ENCODE results near the gene TBL2.
"Not testable (repeated sequence)": the region's sequence is repeated elsewhere in the genome, so short reads cannot be mapped to it uniquely, and the experiment has no call there.

Gene TBL2

DNA sequence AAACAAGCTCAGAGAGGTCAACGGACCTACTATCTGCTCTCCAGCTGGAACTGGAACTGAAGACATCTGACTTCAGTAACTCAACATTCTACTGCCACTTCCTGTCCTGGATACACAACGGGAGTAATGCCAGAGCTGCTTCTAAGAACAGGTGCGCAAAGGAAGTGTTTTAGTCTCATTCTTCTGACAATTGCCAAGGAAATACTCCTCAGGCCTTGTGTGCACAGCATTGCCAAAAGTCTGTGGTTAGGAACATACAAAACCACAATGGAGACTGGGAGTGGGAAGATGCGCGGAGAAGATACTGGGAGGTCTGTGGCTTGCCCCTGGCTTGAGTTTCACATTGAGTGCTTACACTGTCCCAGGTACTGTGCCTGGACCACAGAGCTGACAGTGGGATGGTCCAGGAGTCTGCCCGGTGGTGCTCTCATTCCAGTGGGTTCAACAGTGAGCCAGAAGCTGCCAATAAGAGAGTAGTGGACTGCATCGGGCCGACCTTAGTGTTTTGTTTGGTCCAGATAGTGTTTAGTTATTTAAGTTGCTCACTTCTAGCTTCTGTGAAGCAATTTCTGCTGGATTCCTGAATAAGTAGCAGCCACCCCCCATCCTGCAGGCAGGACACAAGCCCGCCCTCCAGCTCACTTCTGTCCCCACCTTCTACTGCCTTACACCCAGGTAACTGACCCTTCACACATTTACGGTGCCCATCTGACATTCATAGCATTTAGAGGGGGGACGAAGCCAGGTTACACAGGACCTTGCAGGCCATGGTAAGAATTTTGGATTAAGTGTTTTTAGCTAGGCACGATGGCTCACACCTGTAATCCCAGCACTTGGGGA lies 10.3 kb downstream of the TBL2 start:
- DNase-seq: no peak

DNA sequence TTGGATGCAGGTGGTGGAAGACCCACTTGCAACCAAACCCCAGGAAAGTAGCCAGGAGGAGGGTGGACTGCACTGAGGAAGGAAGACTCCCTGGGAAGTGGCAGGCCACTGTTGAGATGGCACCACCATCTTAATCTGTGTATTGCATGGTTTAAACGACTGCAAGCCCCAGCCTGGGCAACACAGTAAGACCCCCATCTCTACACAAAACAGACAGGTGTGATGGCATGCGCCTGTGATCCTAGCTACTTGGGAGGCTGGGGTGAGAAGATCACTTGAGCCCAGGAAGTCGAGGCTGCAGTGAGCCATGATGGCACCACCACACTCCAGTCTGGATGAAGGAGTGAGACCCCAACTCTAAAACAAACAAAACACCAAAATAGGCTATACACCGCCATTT lies 11.2 kb downstream of the TBL2 start:
- DNase-seq: no peak

DNA sequence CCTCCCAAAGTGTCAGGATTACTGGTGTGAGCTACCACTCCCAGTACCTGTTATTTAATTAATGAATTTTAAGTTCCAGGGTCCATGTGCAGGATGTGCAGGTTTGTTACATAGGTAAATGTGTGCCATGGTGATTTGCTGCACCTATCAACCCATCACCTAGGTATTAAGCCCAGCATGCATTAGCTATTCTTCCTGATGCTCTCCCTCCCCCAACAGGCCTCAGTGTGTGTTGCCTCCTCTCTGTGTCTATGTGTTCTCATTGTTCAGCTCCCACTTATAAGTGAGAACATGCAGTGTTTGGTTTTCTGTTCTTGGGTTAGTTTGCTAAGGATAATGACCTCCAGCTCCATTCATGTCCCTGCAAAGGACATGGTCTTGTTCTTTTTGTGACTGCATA lies 11.9 kb downstream of the TBL2 start:
- DNase-seq: not testable (repeated sequence)

DNA sequence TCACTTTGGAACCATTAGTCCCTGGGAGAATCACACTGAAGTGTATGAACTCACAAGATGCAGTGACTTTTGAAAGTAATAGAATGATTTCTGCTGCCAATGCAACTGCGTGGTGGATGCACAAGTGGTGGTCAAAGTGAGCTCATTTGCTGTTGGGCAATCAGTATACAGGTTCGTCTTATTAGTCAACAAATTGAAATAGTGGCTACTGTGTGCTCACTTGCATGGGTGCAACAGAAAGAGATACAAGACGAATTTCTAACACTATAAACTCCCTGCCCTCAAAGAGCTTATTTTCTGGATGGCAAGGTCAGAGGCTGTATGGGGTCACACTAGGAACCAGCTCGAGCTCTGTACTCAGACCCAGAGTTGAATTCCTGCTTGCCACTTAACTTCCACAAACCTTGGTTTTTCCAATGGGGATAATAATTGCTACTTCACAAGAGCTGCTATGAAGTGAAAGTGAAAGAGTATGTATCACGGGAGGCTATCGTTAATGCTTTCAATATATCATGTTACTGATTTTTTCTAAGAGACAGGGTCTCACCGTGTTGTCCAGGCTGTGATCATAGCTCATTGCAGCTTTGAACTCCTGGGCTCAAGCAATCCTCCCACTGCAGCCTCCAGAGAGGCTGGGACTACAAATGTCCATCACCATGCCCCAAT lies 12.6 kb downstream of the TBL2 start:
- no peak for DNase-seq

DNA sequence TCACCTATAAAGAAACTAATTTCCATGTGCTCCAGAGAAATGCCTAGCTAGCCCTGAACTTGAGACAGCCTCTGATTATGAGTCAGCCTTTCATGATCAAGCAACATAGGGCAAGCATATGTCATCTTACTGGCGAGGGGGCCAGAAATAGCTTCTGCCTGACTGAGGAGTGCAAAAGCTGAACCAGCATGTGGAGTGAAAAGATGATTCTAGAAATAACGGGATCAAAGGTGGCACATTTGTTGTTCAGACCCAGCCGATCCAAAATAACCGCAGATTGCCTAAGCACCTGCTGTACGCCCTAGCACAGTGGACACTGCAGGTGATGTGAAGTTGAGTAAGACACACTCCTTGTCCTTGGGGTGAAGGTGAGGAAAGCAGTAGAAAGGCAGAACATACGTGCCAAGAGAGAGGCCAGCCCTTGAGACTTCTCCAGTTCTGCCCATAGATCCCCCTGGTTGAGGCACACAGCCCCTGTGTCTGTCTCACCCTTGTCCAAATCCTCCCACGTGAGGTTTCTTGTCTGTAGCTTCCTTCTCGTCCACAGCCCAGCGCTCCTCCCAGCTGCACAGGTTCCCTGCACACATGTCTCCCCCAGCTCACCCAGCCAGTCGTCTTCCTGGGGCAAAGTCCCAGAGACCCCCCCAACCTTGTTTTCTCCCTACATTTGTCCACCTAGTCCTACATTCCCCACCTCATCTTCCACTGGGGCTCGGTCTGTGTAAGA lies 18.1 kb downstream of the TBL2 start:
- no peak for DNase-seq

DNA sequence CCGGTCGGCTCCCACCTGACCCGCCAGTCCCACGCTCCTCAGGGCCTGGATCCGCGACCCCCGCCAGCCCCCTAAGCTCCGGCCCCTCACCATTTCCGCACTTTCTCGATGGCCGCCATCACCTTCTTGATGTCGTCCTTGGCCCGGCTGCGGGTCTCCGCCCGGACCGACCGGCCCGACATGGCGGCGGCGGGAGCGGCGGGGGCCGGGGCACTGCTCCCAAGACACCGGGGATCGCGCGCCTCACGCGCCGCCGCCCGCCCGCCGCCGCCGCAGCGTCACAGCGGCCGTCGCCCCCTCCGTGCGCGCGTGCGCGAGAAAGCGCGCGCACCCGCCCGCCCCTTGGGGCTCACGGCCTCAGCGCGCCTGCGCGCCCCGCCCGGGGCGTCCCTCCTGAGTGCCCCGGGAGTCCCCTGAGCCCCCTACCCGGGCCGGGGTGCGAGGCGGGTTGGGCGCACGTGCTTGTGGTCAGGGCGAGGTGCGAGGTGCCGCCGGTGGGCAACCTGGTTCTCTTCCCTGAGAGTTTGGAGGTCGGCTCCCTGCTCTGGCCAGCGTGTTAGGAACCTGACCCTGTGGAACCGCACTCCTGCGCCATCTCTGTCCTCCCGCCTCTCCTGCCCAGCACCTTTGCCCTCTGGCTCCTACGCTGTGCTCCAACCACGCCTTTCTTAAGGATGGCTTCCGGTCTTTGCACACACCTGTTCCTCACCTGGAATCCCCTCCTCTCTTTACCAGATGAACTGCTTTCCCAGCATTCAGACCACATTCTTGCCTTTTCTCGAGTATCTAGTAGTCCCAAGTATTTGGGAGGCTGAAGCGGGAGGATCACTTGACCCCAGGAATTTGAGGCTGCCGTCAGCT lies 20.8 kb downstream of the TBL2 start, which contains the start of gene BCL7B:
BCL7B (minus strand) TSS at position 294 of the 861 bp plus-strand sequence; CDS start at position 182, 112 bp downstream.
- peak; percentile 78 for DNase-seq

DNA sequence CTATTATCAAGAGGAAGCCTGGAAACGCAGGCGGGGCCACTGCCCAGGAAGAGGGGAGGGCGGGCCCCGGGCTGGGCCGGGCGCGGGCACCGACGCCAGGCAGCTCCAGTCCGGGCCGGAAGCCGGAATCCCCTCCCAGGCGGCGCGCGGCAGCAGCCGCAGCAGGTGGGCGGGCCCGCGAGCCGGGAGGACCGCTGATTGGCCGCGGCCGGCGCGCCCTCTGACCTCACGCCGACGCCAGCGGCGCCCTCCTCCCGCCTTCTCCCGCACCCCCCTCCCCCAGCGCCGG lies 21.3 kb downstream of the TBL2 start:
- peak; percentile 95 for DNase-seq

DNA sequence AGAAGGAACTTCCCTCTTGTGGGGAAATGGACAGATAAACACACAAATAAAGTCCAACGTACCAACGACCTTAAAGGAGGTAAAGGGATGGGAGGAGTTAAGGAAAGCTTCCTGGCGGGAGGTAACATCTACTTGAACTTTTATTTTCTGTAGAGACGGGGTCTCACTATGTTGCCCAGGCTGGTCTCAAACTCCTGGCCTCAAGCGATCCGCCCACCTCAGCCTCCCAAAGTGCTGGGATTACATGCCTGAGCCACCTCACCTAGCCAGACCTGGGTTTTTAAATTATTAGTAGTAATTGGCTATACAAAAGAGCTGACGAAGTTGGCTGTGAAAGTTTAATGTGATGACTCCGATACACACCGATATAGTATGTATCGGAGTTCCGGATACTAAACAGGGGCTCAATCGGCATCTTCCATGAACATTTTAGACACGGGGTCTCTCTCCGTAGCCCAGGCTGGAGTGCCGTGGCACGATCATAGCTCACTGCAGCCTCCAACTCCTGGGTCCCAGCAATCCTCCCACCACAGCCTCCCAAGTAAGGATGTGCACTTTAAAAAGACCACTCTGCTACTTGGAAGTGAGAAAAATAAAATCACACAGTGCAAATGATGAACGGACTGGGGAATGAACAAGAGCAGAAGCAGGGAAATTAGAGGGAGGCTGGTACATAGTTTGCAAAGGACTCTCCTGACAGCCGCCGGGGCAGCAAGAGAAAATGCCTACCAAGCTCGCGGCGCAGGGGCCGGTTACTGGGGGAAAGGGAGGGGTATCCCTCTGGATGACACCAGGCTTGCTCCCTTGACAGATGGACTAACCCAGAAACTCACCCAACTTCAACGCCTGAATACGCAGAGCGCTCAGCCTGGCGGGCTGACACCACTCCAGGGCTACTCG lies 21.9 kb downstream of the TBL2 start:
- no peak for DNase-seq

DNA sequence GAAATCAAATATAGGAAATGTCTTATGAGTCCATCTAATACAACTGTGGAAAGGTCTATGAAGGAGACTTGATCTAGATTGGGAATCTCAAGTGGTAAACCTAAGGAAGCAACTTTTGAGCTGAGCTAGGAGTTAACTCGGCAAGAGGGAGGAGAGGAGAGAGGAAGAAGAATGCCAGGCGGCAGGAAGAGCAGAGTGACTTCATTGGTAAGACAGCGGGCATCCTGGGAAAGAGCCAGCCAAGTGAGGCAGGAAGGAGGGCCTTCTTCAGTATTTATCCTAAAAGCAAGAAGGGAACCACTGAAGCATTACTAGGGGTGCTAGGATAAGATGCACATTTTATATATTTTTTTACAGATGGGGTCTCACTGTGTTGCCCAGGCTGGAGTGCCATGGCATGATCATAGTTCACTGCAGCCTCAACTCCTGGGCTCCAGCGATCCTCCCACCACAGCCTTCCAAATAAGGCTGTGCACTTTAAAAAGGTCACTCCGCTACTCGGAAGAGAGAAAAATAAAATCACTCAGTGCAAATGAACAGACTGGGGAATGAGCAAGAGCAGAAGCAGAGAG lies 22.9 kb downstream of the TBL2 start:
- no peak for DNase-seq

DNA sequence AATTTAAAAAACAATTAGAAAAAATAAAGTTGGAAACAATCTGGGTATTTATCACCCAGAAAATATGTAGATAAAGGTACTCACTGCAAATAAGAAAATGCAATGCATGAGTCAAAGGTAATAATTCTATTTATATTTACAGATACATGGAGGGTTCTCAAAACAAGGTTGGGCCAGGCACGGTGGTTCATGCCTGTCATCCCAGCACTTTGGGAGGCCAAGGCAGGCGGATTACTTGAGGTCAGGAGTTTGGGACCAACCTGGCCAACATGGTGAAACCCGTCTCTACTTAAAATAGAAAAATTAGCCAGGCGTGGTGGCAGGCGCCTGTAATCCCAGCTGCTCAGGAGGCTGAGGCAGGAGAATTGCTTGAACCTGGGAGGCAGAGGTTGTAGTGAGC lies 28.3 kb downstream of the TBL2 start:
- not testable (repeated sequence) for DNase-seq

DNA sequence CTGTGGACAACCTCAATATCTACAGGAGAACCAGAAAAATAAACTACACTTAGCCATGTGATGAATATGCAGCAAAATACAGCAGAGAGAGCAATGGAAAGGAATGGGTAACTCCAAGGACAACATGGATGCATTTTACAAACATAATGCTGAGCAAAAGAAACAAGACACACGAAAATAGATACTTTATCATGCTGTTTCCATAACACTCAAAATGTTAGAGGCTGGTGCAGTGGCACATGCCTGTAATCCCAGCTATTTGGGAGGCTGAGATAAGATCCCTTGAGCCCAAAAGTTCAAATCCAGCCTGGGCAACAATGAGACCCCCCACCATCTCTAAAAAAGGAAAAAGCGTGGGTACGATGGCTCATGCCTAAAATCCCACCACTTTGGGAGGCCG lies 29.2 kb downstream of the TBL2 start:
- no peak for DNase-seq

DNA sequence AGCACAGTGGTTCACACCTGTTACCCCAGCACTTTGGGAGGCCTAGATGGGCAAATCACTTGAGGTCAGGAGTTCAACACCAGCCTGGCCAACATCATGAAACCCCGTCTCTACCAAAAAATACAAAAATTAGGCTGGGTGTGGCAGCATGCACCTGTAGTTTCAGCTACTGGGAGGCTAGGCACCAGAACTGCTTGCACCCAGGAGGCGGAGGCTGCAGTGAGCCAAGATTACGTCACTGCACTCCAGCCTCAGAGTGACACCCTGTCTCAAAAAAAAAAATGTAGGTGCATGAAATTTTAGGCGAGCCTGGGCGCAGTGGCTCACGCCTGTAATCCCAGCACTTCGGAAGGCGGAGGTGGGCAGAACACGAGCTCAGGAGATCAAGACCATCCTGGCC lies 30.5 kb downstream of the TBL2 start:
- no peak for DNase-seq

DNA sequence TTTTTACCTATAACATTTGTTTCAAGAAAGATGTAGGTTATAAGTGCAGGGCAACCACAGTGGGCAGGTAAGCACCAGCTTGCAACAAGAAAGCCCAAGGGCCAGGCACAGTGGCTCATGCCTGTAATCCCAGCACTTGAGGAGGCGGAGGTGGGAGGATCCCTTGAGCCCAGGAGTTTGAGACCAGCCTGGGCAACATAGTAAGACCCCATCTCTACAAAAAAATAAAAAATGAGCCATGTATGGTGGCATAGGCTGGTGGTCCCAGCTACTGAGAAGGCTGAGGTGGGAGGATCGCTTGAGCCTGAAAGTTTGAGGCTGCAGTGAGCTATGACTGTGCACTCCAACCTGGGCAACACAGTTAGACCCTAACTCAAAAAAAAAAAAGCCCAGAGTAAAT lies 33.7 kb downstream of the TBL2 start:
- DNase-seq: no peak

DNA sequence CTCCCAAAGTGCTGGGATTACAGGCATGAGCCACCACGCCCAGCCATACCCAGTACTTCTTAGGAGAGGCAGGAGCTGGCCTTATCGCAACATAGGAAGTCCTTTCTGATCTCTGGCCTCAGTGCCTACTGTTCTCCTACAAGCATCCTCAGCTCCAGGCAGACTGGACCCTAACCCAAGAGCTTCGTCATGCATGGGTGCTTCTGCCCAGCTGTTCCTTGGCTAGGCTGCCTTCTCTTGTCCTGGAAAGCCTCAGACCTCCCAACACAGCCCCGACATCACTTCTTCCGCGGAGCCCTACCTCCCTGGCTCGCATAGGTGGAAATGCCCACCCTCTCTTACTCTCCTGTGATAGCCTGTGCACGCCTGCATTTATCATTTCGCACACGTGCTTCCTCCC lies 36.7 kb downstream of the TBL2 start:
- DNase-seq: no peak

DNA sequence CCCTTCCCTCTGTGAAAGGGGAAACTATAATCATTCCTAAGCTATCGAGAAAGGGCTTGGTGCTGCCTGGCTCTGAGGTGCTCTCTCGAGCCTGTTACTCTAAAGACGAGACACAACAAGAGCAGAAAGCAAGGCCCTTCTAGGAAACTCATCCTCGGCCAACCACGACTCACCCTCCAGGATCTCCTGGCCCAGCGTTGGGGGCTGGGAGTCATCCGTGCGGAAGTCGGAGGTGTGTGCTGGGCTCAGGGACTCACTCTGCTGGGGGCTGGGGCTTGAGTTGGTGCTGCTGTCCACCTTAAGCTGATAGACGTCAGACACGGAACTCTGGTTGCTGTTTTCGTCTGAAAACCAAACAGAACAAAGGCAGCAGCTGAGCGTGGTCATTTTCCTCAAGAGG lies 38.7 kb downstream of the TBL2 start:
- DNase-seq: no peak

DNA sequence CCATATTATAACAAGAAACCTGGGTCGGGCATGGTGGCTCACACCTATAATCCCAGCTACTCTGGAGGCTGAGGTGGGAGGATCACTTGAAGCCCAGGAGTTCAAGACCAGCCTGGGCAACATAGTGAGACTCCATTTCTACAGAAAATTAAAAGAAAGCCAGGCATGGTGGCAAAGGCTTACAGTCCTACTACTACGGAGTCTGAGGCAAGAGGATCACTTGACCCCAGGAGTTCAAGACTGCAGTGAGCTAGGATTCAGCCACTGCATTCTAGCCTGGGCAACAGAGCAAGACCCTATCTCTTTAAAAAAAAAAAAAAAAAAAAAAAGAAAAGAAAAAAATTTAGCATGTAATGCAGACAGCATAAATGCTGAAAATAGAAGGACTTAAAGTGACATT lies 39.9 kb downstream of the TBL2 start:
- DNase-seq: not testable (repeated sequence)

DNA sequence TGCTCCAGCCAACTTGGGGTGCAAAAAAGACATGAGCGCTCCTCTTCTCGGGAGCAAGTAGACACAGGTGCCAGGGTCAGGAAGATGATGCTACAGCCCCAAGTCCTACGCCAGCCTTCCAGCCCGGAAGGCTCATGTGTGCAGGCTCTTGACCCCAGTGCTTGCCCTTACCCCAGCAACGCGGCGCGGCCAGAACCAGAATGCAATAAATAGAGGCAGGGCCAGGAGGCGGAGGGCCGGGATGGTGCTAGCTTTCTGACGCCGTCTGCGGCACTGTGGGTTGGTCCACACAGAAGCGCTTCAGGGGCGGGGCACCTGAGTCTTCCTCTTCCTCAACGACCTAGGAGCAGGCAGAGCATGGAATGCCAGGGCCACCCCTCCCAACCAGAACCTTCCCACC lies 41.3 kb downstream of the TBL2 start:
- DNase-seq: no peak

DNA sequence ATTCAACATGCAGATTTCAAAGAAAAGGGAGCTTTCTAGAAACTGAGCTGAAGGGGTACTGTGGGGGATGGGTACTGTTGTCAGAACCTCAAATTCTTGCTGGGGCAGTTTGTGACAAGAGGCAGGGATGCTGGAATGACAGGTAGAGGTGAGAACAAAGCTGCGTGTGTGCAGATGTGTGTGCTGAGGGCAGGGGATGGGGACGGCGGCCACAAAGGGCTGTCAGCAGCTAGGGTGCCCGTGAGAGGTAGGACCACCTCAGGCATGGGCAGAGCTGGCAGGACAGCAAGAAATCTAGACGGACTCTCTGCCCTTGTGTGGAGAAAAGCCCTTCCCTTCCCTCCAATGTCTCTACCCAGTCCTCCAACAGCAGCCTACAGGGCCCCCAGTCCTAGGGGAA lies 41.9 kb downstream of the TBL2 start:
- DNase-seq: no peak

DNA sequence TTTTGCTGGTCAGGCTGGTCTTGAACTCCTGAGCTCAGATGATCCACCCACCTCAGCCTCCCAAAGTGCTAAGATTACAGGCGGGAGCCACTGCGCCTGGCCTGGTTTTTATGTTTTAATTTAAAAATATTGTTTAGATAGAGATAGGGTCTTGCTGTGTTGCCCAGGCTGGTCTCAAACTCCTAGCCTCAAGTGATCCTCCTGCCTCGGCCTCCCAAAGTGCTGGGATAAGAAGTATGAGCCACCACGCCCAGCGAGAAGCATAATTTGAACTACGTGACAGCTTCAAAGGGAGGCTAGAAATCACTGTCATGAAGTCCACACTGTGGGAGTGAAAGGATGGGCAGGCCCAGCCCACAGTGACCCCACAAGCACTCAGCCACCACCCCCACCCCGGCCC lies 42.5 kb downstream of the TBL2 start:
- not testable (repeated sequence) for DNase-seq

DNA sequence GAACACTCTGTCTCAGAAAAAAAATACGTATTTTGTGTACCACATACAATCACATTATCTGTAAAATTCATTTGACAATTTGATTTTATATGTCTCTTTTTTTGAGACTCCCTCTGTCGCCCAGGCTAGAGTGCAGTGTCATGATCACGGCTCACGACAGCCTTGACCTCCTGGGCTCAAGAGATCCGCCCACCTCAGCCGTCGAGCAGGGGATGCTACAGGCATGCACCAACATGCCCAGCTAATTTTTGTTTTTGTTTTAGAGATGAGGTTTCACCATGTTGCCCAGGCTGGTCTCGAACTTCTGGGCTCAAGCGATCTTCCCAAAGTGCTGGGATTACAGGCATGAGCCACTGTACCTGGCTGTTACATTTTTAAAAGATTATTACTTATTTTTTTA lies 44.6 kb downstream of the TBL2 start:
- no peak for DNase-seq

DNA sequence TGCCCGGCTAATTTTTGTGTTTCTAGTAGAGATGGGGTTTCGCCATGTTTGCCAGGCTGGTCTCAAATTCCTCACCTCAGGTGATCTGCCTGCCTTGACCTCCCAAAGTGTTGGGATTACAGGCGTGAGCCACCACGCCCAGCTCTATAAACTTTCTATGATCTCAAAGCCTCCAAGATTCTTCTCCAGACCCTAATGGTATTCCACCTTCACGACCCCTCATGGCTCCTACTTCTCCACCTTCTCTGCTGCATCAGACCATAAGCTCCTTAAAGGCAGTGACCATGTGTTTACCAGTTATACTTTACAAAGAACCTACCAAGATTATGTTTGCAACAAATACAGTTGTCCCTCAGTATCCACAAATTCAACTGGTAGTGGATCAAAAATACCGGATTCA lies 46.2 kb downstream of the TBL2 start:
- DNase-seq: no peak

DNA sequence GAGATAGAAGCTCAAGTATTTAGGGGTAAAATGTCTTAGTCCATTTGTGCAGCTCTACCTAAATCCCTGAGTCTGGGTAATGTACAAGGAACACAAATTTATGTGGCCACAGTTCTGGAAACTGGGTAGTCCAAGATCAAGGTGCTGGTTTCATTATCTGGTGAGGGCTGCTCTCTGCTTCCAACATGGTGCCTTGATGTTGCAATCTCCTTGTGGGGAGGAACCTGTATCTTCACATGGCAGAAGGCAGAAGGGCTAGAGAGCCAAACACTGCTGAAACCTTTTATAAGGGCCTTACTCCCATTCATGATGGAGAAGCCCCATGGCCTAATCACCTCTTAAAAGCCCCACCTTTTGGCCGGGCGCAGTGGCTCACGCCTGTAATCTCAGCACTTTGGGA lies 47.6 kb downstream of the TBL2 start:
- no peak for DNase-seq
